HCEC 1CT (cell line): ENCODE data around the gene C6orf132.
A peak's percentile ranks its signal among the peaks of the same experiment; 100 is the strongest.

Source experiments
- DNase-seq: peaks from one replicate; pipeline ENCODE4 v3.0.0-alpha.2; 2017

The C6orf132 gene

GRCh38 chr6:42135161-42135560 is 7.3 kb downstream of the C6orf132 start:
- no peak for DNase-seq

DNA sequence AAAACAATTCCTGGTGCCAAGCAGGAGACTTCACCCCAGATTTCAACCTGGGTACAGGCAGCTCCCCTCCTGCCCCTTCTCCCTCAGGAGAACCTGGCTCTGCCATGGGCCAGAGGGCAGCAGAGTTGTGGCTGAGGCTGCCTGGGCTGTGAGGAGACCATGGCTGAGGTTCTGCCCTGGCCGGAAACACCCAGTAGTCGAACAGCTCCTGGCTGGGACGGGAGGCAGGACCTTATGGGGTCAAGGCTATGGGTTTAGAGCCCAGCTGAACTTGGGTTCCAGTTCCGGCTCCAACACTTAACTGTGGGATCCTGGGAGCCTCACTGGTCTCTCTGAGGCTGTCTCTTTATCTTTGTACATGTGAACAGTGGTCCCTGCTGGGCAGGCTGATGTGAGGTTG is 8.5 kb downstream of the C6orf132 start:
- DNase-seq = no peak

GRCh38 chr6:42131531-42131930 is 10.9 kb downstream of the C6orf132 start:
- DNase-seq = peak; percentile 71

DNA sequence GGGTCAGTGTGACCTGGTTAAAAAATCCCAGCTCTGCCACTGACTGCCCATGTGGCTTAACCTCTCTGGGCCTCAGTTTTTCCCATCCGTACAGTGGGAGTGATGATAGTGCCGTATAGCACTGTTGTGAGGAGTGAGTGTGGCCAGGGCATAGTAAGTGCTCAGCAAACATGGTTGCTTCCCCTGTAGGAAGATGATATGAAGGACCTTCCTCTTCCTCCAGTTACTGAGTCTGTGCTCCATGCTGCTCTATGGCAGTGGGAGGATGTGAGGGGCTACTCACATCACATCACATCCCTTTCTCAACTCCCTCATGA is 13.1 kb downstream of the C6orf132 start:
- DNase-seq = no peak

DNA sequence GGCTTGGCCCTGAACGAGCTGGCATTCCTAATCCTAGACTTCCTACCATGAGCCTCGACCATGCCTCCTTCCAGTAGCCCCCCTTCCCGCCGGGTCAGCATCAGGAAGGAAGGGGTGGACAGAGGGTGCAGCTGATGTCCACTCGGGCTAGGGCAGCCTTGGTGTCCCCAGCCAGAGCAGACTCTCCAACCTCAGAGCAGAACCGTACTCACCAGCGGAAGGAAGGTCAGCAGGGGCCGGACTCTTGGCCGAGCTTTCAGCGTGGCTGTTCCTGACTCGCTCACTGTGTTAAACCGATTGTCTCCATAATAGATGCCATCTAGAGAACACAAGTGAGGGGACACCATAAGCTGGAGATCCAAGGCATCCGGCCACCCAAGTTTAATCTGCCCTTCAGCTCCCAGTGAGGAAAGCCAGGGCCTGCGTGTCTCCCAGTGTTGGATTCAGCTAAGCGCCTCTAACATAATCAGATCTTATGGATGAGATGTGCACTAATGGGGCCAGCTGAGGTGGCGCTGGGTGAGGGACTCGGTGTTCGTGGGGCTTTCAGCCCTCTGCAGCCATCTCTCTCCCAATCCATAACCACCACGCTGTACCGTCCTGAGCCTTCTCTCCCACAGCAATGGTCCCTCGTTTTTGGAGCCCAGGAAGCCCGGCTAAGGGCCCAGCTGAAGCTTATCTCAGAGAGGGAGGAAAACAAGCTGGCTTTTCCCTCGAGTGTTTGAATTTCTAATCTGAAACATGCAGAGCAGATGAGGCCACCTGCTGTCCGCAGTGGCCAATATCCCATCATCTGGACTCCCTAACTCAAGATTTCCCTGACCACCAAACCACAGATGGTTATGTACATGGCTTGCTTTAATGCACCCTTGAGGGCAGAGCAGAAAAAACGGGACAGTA is 13.7 kb downstream of the C6orf132 start:
- DNase-seq = no peak

- no peak for DNase-seq
Measured at GRCh38 chr6:42125663-42126062, 16.8 kb downstream of the C6orf132 start.

DNA sequence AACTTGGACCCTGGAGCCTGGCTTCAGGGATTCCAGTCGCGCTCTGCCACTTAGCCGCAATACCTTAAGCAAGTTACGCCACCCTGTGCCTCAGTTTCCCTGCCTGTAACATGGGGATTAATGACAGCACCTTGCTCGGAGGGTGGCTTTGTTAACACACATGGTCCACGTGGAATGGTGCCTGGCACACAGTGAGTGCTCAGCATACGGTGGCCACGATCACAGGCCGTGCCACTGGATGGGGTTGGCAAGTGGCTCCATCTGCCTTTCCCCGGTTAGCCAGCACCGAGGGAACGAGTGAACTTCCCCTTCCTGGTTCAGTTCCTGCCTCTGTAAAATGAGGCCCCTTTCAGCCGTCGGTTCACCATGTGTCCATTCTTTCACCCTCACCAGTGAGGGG is 17.2 kb downstream of the C6orf132 start:
- no peak for DNase-seq

GRCh38 chr6:42124223-42124836 is 18.1 kb downstream of the C6orf132 start:
- DNase-seq = no peak

GRCh38 chr6:42123379-42124103 is 18.9 kb downstream of the C6orf132 start:
- no peak for DNase-seq

DNA sequence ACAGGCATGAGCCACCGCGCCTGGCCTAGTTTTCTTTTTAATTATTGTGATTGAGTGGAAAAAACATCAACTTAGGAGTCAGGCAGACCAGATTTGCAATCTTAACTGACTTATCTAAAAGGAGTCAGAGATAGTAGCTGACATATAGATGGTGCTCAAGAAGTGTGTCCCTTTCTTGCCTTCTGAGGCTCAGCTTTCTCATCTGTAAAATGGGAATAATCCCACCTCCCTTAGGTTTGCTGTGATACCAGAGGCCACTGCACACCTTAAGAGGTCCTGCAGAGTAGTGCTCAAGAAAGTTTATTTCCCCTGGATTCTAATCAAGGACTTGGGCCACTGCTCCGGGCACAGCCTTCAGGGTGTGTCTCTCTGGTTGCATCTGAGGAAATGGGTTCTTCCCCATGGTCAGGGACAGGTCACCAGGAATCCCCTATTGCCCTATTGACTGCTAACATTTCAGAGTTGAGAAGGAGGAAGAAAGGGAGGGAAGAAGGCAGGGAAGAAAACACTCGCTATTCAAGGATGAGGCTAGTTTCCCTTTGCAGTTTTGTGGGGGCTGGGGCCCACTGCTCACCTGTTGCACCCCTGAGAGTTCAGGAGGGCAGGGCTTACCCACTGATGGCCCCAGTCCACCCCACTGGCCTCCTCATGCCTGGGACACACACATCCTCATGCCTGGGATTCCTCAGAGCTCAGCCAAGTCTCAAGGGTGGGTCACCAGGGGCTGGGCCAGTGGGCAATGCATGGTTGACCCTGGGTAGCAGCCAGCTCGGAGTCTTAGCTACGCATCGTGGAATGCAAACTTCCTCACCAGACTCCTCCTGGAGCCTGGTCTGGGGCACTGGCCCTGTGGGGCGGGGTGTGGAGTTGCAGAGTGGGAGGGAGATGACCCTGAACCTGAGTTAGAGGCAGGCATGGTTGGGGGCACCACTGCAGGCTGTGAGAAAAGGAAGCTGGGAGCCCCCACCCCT is 21.2 kb downstream of the C6orf132 start:
- no peak for DNase-seq

DNA sequence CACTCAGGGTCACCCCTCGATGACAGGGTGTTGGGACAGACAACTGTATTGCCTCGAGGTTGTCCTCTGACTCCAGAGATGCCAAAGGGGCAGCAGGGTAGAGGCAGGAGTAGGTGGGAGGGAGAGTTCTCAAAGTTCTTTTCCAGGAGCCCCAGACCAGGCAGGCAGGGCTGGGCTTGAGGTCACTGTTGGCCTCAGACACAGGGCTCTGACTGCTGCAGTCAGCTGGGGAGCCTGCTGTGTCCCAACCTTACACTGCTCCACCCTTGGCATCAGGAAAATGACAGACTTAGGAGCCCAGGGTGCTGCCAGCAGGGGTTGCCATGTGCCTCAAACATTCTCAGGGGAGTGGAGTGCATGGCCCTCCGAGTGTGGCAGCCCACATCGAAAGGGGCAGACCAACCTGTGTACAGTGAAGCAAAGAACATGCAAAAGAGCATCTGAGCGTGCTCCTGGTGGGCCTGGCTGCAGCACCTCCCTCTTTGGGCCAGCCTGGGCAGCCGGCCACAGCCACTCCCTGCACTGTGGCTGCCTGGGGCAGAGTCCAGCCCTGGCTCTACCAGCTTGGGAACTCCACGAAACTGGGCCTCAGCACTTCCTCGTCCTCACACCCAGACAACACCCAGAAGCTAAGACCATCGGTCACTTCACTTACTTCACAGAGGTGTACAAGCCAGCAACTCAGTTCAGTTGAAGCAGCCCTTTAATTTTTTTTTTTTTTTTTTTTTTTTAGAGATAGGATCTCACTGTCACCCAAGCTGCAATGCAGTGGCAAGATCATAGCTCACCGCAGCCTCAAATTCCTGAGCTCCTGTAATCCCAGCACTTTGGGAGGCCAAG is 24.0 kb downstream of the C6orf132 start:
- no peak for DNase-seq

GRCh38 chr6:42117843-42118161 is 24.6 kb downstream of the C6orf132 start:
- no peak for DNase-seq

DNA sequence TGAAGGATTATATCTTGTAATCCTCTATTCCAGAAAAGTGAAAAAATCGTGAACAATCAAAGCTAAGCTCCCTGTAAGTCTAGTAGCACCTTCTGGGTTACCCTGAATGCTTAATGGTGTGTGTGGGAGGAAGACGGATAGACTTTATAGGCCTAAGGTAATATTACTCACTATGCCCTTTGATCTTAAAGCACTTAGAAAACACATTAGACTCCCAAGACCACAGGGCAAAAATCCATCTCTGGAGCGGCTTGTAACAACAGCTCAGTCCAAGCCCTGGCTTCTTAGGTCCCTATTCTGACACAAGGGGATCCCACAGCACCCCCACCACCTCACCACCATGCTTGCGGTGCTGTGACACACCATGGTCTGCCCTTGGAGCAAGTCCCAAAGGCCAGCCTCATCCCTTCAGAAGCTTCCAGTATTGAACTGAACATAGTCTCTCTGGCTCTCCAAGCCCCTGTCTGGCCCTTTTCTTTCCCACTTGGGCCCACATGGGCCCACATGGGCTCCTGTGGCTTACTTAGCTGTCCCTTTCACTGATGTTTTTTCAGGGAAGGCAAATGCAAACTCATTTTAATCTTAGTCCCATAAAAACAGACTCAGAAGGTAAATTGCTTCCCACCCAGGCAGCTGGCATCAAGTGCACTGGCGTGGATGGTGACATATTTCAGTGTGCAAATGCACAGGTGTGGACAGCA is 28.3 kb downstream of the C6orf132 start:
- peak; percentile 18 for DNase-seq

DNA sequence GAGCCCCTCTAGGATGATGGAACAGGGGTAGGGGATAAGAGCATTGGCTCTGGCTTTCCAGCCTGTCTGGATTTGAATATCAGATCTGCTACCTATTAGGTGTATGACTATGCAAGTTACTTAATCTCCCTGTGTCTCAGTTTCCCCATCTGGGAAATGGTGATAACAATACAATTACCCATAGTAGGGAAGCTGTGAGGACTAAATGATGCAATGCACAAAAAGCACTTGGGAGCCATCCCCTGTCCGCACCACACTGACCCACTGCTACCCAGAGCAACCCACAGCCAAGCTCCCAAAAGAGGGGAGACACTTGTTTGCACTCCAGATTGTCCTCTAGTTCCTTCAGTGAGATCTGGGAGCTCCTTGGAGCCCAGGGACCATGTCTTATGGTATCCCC is 30.1 kb downstream of the C6orf132 start:
- no peak for DNase-seq

DNA sequence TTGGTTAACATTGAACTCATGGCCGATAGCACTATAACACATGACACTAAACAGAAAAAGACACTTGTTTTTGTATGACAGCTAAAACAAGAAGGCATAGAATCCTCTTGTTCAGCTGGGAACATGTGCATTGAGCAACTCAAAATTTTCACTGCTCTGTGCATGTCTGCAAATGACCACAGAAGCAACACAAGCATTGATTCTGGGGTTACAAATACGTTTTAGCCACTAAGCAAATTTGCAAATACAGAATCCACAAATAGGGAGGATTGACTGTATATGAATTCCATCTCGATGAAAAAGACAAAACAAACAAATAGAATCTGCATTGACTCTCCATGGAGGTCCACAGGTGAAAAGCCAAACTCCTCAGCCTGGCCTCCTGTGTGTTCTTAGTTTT is 31.7 kb downstream of the C6orf132 start:
- no peak for DNase-seq

- DNase-seq = no peak
Measured at GRCh38 chr6:42108071-42108470, 34.3 kb downstream of the C6orf132 start.

GRCh38 chr6:42106112-42107023 is 36.1 kb downstream of the C6orf132 start:
- no peak for DNase-seq

DNA sequence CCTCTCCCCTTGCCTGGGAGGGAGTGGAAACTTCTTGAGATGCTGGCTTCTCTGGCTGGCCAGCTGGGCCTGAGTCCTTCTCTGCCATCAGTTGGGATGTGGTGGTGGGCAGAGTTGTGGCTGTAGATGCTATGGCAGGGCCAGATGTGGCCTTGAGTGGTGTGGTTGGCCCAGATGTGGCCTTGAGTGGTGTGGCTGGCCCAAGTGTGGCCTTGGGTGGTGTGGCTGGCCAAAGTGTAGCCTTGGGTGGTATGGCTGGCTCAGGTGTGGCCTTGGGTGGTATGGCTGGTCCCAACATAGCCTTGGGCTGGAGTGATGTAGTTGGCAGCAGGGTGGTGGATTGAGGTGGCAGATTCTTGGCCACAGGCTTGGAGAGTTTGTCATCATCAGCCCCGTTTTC is 36.7 kb downstream of the C6orf132 start:
- DNase-seq = no peak

DNA sequence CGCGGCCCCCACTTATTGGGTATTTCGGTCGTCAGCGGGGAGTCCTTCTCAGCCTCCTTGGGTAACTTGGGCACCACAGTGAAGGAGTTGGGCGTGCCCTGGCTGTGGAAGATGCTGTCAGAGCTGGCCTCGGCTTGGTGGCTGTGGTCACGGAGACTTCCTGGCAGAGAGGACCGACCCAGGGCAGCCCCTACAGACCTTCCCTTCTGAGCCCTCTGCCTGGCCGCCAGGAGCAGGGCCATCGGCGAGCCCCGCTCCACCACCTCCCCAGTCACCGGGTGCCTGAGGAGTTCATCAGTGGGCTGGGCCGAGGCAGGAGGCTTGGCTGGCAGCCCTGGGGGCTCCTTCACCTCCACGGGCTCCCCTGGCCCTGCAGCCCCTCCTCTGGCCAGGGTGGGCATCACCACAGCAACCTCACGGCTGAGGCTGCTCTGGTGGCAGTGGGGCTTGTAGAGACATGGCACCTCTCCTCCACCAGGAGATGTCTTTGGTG is 37.2 kb downstream of the C6orf132 start:
- DNase-seq = no peak

GRCh38 chr6:42104804-42105125 is 37.7 kb downstream of the C6orf132 start:
- no peak for DNase-seq
